ENCODE results near the gene CAND2. TPM values are rescaled to one million over a fixed set of nuclear protein-coding genes. Genes with fewer than 3 reads are reported as not detected.
A peak's percentile ranks its signal among the peaks of the same experiment; 100 is the strongest.

CAND2 gene
- total and polyA plus RNA-seq, 10 of the 15 experiments (the other 5 are each of a cell fraction or from before 2014, with no cell fraction given) = 0.03 to 1.9 (median 0.52) TPM

DNA sequence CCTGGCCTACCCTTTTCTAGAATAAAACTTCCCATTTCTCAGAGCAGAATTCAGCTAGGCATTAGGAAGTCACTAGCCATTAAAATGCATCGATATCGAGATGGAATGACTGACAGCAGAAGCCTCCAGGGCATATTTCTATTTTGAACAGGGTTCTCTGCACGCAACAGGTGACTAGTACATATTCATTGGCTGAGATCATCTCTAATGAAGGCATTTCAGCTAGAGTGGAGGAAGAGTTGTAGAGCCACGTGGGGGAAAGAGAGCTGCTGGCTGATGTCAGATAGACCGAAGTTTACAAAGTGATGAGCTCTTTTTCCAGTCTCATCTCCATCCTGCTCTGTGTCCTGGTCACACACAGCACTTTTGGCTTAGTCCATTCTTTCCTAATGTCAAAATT, 44.9 kb upstream of the CAND2 start:
- no peaks in the 10 kb centered on the region for H3K27me3 ChIP-seq (replicated peaks in 1 of 2; ENCODE audit: control insufficient read depth in 2 of 2, insufficient read depth in 2 of 2, low read length in 1 of 2)
- H3K4me1 ChIP-seq (ENCODE audit: control insufficient read depth, insufficient read depth, low read length) = peaks cover 22% of the 10 kb centered on the region
- no peak overlapping the region for H3K4me3 ChIP-seq
- ATAC-seq (no peak), DNase-seq (ENCODE audit: low read depth, low spot score) (no peak), FAIRE-seq (no peak)
- POLR2A ChIA-PET = no interaction called here
- SMC1A ChIA-PET (ENCODE audit: uncharacterized antibody, unreplicated experiment) = no interaction called here
- in situ Hi-C loops (cut with MboI) (no loop called here), intact Hi-C loops (cut with micrococcal nuclease; ENCODE audit: unreplicated experiment) (no loop called here)
- 67% methylated on average over 5 of the region's 5 CpGs for WGBS (ENCODE audit: insufficient coverage, insufficient replicate concordance, low lambda C conversion rate, missing lambda C conversion rate)
- no peak overlapping the region for H3K4me2 ChIP-seq (ENCODE audit: control insufficient read depth, insufficient read depth)
- no peak overlapping the region for H3K9ac ChIP-seq (ENCODE audit: control insufficient read depth, insufficient read depth, low read length)
- no peaks in the 10 kb centered on the region for H3K79me2 ChIP-seq (ENCODE audit: control insufficient read depth, insufficient read depth, low read length)
- TF ChIP-seq, protein P1, sequence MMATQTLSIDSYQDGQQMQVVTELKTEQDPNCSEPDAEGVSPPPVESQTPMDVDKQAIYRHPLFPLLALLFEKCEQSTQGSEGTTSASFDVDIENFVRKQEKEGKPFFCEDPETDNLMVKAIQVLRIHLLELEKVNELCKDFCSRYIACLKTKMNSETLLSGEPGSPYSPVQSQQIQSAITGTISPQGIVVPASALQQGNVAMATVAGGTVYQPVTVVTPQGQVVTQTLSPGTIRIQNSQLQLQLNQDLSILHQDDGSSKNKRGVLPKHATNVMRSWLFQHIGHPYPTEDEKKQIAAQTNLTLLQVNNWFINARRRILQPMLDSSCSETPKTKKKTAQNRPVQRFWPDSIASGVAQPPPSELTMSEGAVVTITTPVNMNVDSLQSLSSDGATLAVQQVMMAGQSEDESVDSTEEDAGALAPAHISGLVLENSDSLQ (IDR thresholded peaks at IDR 0.05) = 0 out of 2 replicates have a peak, but pooled peaks have one; percentile 15
- TF ChIP-seq POLR2AphosphoS2 (IDR thresholded peaks at IDR 0.05; ENCODE audit: low read depth, low read length) (no peak), PML (IDR thresholded peaks at IDR 0.05; ENCODE audit: low read length) (no peak), CBX3 (IDR thresholded peaks at IDR 0.05; ENCODE audit: borderline replicate concordance, low read depth) (no peak)
- H2AFZ ChIP-seq (ENCODE audit: control insufficient read depth, low read depth, low read length) = no peak overlapping the region
- RAD21 ChIA-PET (ENCODE audit: unreplicated experiment) = no interaction called here
- no peaks in the 10 kb centered on the region for H4K20me1 ChIP-seq (ENCODE audit: control insufficient read depth, insufficient read depth)
- no peak overlapping the region for H3K27ac ChIP-seq (ENCODE audit: control insufficient read depth, insufficient read depth)
- BruUV-seq (replicated peaks) = no TSS peak
- H3K9me3 ChIP-seq (replicated peaks; ENCODE audit: control insufficient read depth, insufficient read depth, low read length) = no peaks in the 10 kb centered on the region
- CTCF ChIA-PET = interaction anchor here (1.3 kb wide), 1 partner anchor 11 kb away, joined by 3 read pairs; no protein-coding TSS in a partner anchor
- no peaks in the 10 kb centered on the region for H3K36me3 ChIP-seq (ENCODE audit: control insufficient read depth in 2 of 2, insufficient read depth in 2 of 2, low read length in 1 of 2)

DNA sequence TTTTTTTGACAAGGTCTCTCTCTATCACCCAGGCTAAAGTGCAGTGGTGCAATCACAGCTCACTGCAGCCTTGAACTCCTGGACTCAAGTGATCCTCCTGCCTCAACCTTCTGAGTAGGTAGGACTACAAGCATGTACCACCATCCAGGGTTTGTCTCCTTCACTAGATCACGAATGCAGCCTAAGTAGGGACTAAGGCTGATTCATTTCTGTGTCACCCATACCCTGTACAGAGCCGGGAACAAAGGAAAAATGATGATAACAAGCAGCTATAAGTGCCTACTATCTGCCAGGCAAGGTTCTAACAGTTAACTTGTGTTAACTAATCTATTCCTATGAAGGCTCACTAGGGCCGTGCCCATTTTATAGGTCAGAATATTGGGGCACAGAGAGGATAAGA, 44.4 kb upstream of the CAND2 start:
- 48% methylated on average over 3 of the region's 3 CpGs for WGBS (ENCODE audit: insufficient coverage, insufficient replicate concordance, low lambda C conversion rate, missing lambda C conversion rate)
- SMC1A ChIA-PET (ENCODE audit: uncharacterized antibody, unreplicated experiment) = no interaction called here
- no peaks in the 10 kb centered on the region for H3K79me2 ChIP-seq (ENCODE audit: control insufficient read depth, insufficient read depth, low read length)
- intact Hi-C loops (cut with micrococcal nuclease; ENCODE audit: unreplicated experiment) = no loop called here
- in situ Hi-C loops (cut with MboI) = no loop called here
- no peak overlapping the region for H3K4me3 ChIP-seq
- TF ChIP-seq POLR2AphosphoS5 (IDR thresholded peaks at IDR 0.05; ENCODE audit: low read length) = no peak
- no peak for TF ChIP-seq SRF (IDR thresholded peaks at IDR 0.05; ENCODE audit: low read depth in 2 of 2, low read length in 2 of 2)
- TF ChIP-seq, protein P2, sequence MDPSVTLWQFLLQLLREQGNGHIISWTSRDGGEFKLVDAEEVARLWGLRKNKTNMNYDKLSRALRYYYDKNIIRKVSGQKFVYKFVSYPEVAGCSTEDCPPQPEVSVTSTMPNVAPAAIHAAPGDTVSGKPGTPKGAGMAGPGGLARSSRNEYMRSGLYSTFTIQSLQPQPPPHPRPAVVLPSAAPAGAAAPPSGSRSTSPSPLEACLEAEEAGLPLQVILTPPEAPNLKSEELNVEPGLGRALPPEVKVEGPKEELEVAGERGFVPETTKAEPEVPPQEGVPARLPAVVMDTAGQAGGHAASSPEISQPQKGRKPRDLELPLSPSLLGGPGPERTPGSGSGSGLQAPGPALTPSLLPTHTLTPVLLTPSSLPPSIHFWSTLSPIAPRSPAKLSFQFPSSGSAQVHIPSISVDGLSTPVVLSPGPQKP (IDR thresholded peaks at IDR 0.05; ENCODE audit: low read depth, low read length) = no peak
- TF ChIP-seq ATF7 (IDR thresholded peaks at IDR 0.05; ENCODE audit: low read depth) = no peak
- no peak for TF ChIP-seq BMI1 (IDR thresholded peaks at IDR 0.05; ENCODE audit: borderline replicate concordance)
- no peaks in the 10 kb centered on the region for H4K20me1 ChIP-seq (ENCODE audit: control insufficient read depth, insufficient read depth)
- RAD21 ChIA-PET (ENCODE audit: unreplicated experiment) = no interaction called here
- H3K36me3 ChIP-seq (ENCODE audit: control insufficient read depth in 2 of 2, insufficient read depth in 2 of 2, low read length in 1 of 2) = no peaks in the 10 kb centered on the region
- ATAC-seq (no peak), DNase-seq (ENCODE audit: low read depth, low spot score) (no peak), FAIRE-seq (no peak)
- H3K27ac ChIP-seq (ENCODE audit: control insufficient read depth, insufficient read depth) = no peak overlapping the region
- H3K27me3 ChIP-seq (replicated peaks in 1 of 2; ENCODE audit: control insufficient read depth in 2 of 2, insufficient read depth in 2 of 2, low read length in 1 of 2) = no peaks in the 10 kb centered on the region
- POLR2A ChIA-PET = no interaction called here
- H3K4me1 ChIP-seq (ENCODE audit: control insufficient read depth, insufficient read depth, low read length) = peaks cover 22% of the 10 kb centered on the region
- BruUV-seq (replicated peaks) = no TSS peak
- H2AFZ ChIP-seq (ENCODE audit: control insufficient read depth, low read depth, low read length) = no peak overlapping the region
- H3K4me2 ChIP-seq (ENCODE audit: control insufficient read depth, insufficient read depth) = no peak overlapping the region
- CTCF ChIA-PET = interaction anchor here (1.3 kb wide), 1 partner anchor 10 kb away, joined by 3 read pairs; no protein-coding TSS in a partner anchor
- H3K9ac ChIP-seq (ENCODE audit: control insufficient read depth, insufficient read depth, low read length) = no peak overlapping the region
- no peaks in the 10 kb centered on the region for H3K9me3 ChIP-seq (replicated peaks; ENCODE audit: control insufficient read depth, insufficient read depth, low read length)

Measured in GM12878 (cell line).